ENCODE results near the gene GSN. TPM values are rescaled to one million over a fixed set of nuclear protein-coding genes. Genes with fewer than 3 reads are reported as not detected.

GSN gene
- total and polyA plus RNA-seq, 2 of the 13 experiments (the other 11 are each of a cell fraction or from before 2014, with no cell fraction given) = 294 to 307 TPM

- TF ChIP-seq ZNF138 (CRISPR knock-in tag; IDR thresholded peaks at IDR 0.05; ENCODE audit: low read depth) (no peak), ZNF670 (CRISPR knock-in tag; IDR thresholded peaks at IDR 0.05; ENCODE audit: borderline replicate concordance) (no peak), HMG20A (CRISPR knock-in tag; IDR thresholded peaks at IDR 0.05; ENCODE audit: borderline replicate concordance) (no peak; the same call in 1 of the 2 replicates), ZNF432 (CRISPR knock-in tag; IDR thresholded peaks at IDR 0.05; ENCODE audit: borderline replicate concordance) (no peak), YY1 (IDR thresholded peaks at IDR 0.05; ENCODE audit: insufficient read depth, insufficient replicate concordance, low read depth, low read length) (no peak), KIAA2018 (CRISPR knock-in tag; IDR thresholded peaks at IDR 0.05; ENCODE audit: borderline replicate concordance) (no peak), ZNF569 (CRISPR knock-in tag; IDR thresholded peaks at IDR 0.05; ENCODE audit: borderline replicate concordance) (no peak), ZNF407 (CRISPR knock-in tag; IDR thresholded peaks at IDR 0.05; ENCODE audit: not compliant biosample characterization) (no peak), TARDBP (CRISPR knock-in tag; IDR thresholded peaks at IDR 0.05) (no peak), XBP1 (CRISPR knock-in tag; IDR thresholded peaks at IDR 0.05) (no peak)
Measured at GRCh38 chr9:121286973-121287741, 19.2 kb downstream of the GSN start (continued).

Data from HepG2 (cell line).